GM21737 (cell line): ENCODE results near the gene MARS1.
"Not testable (repeated sequence)": the region's sequence is repeated elsewhere in the genome, so short reads cannot be mapped to it uniquely, and the experiment has no call there.

Source experiments
- ATAC-seq: cut with Tn5 transposase; IDR thresholded peaks from one replicate; pipeline ENCODE4 v1.9.1; 2021; ENCODE audit warnings: mild to moderate bottlenecking, moderate library complexity; ENCODE audit not compliant: unreplicated experiment

Gene MARS1

DNA sequence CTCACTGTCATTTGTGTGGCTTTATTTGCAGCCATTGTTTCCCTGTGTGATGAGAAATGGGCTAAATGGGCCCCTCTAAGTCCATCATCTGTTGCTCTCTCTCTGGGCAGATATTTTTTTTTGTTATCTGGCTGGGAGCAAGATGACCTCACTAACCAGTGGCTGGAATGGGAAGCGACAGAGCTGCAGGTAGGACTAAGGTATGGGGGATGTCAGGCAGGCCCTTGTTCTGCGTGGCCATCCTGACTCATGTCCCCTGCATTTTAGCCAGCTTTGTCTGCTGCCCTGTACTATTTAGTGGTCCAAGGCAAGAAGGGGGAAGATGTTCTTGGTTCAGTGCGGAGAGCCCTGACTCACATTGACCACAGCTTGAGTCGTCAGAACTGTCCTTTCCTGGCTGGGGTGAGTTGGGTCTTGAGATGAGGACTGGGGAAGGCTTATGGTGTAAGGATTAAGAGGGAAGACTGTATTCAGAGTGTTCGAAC is 1.3 kb downstream of the MARS1 start:
- no peak for ATAC-seq

DNA sequence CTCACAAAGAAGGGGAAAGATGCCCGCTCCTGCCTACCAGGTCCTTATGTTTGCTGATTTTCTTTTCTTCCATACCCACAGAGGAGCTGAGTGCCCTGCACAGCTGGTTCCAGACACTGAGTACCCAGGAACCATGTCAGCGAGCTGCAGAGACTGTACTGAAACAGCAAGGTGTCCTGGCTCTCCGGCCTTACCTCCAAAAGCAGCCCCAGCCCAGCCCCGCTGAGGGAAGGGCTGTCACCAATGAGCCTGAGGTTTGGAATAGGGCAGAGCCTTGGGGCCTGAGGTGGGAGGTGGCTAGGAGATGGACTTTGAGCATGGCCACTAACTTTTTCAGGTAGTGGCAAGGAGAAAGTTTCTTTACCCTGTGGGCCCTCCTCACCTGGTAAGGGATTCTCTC is 2.3 kb downstream of the MARS1 start:
- no peak for ATAC-seq

DNA sequence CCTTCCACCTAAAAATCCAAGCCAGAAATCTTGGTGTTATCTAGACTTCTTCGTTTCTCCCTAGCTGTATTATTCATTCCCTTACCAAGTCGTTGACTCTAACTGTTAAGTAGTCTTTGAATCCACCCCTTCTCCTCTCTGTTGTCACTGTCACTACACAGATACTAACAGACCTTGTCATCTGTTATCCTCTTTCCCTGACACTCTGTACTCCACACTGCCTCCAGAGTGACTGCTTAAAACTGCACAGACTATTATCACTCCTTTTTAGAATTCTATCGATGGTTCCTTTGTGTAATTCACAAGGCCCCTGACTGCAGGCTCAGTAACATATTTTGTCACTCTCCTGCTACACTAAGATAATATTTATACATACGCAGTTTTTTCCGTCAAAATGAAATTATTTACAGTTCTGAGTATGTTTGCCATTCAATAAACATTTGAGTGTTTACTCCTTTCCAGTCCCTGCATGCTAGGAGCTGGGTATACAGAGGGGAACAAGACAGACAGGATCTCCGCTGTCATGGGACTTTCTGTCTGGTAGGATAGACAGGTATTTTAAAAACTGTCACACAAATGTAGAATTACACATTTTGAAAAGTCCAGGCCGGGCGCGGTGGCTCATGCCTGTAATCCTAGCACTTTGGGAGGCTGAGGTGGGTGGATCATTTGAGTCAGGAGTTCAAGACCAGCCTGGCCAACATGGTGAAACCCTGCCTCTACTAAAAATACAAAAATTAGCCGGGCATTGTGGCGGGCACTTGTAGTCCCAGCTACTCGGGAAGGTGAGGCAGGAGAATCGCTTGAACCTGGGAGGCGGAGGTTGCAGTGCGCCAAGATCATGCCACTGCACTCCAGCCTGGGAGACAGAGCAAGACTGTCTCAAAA is 3.8 kb downstream of the MARS1 start:
- no peak for ATAC-seq

DNA sequence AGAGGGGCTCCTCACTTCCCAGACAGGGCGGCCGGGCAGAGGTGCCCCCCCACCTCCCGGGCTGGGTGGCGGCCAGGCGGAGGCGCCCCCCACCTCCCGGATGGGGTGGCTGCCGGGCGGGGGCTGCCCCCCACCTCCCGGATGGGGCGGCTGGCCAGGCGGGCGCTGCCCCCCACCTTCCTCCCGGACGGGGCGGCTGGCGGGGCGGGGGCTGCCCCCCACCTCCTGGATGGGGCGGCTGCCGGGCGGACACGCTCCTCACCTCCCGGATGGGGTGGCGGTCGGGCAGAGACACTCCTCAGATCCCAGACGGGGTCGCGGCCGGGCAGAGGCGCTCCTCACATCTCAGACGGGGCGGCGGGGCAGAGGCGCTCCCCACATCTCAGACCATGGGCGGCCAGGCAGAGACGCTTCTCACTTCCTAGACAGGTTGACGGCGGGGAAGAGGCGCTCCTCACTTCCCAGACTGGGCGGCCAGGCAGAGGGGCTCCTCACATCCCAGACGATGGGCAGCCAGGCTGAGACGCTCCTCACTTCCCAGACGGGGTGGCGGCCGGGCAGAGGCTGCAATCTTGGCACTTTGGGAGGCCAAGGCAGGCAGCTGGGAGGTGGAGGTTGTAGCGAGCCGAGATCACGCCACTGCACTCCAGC is 7.3 kb downstream of the MARS1 start:
- not testable (repeated sequence) for ATAC-seq

DNA sequence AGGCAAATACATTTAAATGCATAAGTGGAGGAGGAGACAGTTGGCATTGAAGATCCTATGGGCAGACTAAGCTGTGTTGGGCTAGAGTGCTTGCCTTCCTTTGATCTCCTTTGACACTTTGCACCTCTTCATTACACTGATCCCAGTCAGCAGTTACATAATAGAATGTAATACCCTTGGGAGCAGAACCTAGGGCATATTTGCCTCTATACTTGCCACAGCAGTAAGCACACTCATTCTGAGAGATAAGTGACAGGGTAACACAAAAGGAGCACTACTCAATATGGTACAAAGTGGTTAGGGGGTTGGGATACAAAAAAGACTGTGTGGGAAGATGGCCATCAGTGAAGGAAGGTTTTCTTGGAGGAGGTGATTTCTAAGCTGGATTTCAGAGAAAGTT is 9.0 kb downstream of the MARS1 start:
- no peak for ATAC-seq

DNA sequence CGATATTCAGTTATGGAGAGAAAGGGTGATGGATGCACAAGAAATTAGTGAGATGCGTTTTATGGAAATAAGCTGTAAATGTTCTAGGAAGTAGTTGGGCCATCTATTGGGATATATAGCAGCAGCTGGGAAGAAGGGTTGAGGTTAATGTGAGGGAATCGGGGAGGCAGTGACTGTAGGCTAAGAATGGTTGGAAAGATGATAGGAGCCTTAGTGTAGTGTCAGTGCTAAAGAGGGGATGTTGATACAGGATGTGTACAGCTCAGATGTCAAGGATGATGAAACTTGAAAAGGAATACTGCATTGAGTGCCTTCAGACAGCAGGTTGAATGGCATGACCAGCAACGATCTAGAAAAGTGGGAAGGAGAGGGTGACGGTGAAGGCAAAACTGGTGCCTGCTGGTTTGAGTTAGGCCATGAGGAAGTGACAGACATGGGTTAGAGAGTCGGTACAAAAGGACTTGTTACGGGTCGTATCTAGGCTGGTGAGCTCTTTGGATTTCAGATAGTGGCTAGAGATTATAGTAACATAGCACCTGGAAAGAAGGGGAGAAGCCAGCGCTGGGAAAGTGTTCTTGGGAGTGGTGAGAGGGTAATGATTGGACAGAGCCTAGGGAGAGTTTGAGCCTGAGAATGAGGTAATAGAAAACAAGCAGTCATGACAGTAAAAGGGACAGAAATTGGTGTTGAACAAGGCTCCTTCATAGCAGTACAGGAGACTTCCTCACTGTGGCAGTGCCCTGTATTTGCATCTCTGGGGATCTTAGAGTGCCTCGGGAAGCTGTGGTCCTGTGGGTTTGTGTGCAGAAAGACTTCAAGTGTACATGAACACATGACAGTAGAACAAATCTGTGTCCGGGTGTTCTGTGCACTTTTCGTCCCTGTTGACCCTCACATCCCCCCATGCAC is 9.6 kb downstream of the MARS1 start:
- ATAC-seq = no peak

DNA sequence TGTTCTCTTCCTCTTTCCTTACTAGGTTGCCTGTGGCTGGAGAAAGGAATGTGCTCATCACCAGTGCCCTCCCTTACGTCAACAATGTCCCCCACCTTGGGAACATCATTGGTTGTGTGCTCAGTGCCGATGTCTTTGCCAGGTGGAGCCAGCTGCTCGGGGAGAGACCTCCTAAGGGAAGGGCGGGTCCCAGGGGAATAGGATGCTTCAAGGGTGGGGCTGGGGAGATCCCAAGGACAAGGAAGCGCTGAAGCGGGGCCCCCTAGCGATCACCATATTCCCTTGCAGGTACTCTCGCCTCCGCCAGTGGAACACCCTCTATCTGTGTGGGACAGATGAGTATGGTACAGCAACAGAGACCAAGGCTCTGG is 10.2 kb downstream of the MARS1 start:
- ATAC-seq = no peak

DNA sequence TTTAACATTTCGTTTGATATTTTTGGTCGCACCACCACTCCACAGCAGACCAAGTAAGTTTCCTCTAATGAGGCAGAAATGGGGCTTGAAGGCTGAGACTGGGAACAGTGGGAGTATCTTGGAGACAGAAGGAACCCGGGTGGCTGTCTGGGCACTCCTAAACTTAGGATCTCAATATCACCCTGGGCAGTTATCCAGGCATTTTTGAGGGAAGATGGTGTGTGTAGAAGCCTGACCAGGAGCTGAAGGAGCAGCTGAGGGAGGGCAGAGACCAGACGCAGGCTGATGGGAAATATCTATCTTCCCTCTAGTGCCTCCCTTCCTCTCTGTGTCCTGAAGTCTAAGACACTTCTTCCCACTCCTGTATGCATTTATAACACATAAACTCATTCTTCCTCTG is 10.7 kb downstream of the MARS1 start:
- ATAC-seq = no peak

DNA sequence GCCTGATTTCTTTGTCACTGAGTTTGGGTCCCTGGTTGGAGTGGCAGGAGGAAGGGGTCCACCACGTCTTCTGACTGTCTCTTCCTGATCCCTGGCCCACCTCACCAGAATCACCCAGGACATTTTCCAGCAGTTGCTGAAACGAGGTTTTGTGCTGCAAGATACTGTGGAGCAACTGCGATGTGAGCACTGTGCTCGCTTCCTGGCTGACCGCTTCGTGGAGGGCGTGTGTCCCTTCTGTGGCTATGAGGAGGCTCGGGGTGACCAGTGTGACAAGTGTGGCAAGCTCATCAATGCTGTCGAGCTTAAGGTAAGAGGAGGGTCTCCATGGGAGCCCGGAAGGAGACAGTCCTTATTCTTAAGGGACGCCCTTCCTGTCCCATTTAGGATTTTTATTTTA is 12.3 kb downstream of the MARS1 start:
- no peak for ATAC-seq

DNA sequence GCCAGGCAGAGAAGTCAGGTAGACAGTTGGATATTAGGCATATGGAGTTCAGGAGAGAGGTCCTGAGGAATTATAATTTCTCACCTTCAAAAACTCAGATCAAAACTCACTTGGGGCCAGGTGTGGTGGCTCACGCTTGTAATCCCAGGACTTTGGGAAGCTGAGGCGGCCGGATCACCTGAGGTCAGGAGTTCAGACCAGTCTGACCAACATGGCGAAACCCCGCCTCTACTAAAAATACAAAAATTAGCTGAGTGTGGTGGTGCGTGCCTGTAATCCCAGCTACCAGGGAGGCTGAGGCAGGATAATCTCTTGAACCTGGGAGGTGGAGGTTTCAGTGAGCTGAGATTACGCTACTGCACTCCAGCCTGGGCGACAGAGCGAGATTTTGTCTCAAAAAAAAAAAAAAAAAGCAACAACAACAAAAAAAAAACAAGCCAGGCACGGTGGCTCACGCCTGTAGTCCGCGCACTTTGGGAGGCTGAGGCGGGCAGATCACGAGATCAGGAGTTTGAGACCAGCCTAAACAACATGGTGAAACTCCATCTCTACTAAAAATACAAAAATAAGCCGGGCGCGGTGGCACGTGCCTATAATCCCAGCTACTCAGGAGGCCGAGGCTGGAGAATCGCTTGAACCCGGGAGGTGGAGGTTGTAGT is 14.6 kb downstream of the MARS1 start:
- not testable (repeated sequence) for ATAC-seq

DNA sequence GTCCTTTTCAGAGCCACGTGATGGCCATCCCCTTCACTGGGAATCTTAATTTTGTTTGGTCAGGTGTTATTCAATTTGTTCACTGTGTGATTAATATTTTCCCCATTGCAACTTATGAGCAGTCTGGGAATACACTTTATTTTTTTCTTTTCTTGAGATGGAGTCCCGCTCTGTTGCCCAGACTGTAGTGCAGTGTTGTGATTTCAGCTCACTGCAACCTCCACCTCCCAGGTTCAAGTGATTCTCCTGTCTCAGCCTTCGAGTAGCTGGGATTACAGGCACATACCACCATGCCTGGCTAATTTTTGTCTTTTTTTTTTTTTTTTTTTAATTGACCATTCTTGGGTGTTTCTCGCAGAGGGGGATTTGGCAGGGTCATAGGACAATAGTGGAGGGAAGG is 18.7 kb downstream of the MARS1 start:
- ATAC-seq = not testable (repeated sequence)

DNA sequence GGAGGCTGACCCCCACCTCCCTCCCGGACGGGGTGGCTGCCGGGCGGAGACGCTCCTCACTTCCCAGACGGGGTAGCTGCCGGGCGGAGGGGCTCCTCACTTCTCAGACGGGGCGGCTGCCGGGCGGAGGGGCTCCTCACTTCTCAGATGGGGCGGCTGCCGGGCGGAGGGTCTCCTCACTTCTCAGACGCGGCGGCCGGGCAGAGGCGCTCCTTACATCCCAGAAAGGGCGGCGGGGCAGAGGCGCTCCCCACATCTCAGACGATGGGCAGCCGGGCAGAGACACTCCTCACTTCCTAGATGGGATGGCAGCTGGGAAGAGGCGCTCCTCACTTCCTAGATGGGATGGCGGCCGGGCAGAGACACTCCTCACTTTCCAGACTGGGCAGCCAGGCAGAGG is 19.9 kb downstream of the MARS1 start:
- ATAC-seq = not testable (repeated sequence)

DNA sequence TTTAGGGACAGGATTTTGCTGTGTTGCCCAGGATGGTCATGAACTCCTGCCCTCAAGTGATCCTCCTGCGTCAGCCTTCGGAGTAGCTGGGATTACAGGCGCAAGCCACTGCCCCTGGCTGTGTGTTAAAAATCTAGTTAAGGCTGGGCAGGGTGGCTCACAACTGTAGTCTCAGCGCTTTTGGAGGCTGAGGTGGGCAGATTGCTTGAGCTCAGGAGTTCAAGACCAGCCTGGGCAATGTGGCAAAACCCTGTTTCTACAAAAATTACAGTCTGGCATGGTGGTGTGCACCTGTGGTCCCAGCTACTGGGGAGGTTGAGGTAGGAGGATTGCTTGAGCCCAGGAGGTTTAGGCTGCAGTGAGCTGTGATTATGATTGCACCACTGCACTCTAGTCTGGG is 23.3 kb downstream of the MARS1 start:
- no peak for ATAC-seq

DNA sequence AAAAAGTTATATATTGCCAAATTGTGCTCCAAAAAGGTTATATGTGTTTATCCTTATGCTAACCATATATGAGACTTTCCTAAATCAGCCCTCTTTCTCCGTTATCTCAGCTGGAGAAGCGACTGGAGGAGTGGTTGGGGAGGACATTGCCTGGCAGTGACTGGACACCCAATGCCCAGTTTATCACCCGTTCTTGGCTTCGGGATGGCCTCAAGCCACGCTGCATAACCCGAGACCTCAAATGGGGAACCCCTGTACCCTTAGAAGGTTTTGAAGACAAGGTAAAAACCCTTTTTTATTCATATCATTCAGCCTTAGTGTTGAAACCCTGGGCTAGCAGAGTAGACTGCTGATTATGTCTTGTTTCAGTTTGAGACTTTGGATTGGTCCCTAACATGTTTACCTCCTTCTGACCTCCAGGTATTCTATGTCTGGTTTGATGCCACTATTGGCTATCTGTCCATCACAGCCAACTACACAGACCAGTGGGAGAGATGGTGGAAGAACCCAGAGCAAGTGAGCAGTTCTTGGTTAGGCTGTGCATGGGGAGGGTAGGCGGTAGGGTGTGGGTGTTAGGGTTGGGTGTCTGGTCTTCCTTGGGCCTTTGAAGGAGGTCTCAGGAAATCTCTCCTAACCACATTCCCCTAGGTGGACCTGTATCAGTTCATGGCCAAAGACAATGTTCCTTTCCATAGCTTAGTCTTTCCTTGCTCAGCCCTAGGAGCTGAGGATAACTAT is 23.9 kb downstream of the MARS1 start:
- no peak for ATAC-seq

DNA sequence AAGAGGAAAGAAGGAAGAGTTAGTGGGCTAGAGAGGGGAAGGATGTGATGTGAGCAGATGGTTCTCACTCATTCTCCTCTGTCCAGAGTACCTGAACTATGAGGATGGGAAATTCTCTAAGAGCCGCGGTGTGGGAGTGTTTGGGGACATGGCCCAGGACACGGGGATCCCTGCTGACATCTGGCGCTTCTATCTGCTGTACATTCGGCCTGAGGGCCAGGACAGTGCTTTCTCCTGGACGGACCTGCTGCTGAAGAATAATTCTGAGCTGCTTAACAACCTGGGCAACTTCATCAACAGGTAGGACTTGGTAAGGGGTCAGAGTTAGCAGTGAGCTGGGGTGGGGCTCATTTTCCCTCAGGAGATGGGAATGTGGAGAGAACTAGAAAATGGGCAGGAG is 24.8 kb downstream of the MARS1 start:
- no peak for ATAC-seq

DNA sequence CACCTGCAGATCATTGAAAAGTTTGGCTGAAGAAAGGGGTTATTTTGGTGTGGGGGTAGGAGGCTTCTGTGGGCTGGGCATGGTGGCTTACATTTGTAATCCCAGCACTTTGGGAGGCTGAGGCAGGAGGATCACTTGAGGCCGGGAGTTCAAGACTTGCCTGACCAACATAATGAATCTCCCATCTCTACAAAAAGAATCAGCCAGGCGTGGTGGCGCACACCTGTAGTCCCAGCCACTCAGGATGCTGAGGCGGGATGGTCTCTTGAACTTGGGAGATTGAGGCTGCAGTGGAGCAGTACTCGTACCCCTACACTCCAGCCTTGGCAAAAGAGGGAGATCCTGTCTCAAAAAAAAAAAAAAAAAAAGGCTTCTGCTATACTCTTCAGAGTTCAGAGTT is 25.4 kb downstream of the MARS1 start:
- ATAC-seq = no peak

DNA sequence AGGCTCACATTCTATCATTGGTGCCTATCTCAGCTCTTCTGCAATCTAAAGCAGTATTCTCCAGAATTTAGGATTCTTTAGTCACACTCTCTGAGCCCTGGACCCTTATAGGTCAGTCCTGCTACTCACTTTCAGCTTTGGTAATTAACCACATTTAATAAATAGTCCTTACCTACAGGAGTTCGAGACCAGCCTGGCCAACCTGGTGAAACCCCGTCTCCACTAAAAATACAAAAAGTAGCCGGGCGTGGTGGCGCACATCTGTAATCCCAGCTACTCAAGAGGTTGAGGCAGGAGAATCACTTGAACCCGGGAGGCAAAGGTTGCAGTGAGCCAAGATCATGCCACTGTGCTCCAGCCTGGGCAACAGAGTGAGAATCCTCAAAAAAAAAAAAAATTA is 25.8 kb downstream of the MARS1 start:
- not testable (repeated sequence) for ATAC-seq

DNA sequence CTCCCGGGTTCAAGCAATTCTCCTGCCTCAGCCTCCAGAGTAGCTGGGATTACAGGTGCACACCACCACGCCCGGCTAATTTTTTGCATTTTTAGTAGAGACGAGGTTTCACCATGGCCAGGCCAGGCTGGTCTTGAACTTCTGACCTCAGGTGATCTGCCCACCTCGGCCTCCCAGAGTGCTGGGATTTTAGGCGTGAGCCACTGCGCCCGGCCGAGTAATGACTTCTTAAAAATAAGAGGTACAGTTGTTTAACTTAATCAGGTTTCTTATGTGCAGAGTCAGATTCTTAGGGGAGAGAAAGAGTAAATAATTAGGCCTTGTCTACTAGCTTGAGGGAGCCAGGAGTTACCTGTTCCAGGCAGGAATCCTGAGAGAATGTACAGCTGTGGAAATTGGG is 26.4 kb downstream of the MARS1 start:
- ATAC-seq = not testable (repeated sequence)

DNA sequence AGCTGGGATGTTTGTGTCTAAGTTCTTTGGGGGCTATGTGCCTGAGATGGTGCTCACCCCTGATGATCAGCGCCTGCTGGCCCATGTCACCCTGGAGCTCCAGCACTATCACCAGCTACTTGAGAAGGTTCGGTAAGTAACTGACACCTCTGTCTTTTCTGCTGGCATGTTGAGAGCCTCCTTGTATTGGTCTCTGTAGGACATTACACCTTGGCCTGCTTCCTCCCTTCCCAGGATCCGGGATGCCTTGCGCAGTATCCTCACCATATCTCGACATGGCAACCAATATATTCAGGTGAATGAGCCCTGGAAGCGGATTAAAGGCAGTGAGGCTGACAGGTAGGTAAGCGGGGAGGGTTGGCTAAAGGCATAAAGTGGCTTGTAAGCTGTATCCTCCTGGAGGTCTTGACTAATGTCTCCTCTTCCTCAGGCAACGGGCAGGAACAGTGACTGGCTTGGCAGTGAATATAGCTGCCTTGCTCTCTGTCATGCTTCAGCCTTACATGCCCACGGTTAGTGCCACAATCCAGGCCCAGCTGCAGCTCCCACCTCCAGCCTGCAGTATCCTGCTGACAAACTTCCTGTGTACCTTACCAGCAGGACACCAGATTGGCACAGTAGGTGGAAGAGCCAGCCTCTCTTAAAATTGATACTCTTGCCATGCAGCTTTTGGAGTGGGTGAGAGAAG is 27.0 kb downstream of the MARS1 start:
- no peak for ATAC-seq
